Stimulated activated CD8-positive, alpha-beta memory T cell treated with anti-CD3 and anti-CD28 coated beads, Interleukin-12 subunit alpha, Interleukin-12 subunit beta, amount 100 ng/mL, for 1 hour (primary cell): ENCODE data around the gene ACVR1B.

Experiments used
- DNase-seq: peaks from one replicate; pipeline ENCODE4 v3.0.0-alpha.2; 2020; ENCODE audit warnings: low read depth

ACVR1B gene

DNA sequence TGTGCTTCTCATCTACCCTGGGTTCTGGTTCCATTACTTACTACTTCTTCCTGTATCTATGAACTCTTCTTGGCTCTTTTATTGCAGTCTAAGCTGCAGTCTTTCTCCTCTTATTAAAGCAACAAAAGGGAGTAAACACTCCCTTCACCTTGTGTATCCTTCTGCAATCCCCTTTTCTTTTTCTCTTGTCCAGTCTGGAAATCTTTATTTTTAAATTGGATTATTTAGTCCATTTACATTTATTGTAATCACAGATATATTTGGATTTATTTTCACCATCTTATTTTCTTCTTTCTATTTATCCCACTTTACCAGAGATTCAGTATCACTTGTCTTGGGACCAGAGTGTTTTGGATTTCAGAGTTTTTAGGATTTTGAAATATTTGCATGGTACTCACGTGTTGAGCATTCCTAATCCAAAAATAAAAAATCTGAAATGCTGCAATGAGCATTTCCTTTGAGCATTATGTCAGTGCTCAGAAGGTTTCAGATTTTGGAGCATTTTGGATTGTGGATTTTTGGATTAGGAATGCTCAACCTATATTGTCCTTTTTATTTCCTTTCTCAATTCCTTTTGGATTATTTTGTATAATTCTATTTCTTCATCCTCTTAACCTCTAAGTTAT lies 6.8 kb upstream of the ACVR1B start:
- no peak for DNase-seq

DNA sequence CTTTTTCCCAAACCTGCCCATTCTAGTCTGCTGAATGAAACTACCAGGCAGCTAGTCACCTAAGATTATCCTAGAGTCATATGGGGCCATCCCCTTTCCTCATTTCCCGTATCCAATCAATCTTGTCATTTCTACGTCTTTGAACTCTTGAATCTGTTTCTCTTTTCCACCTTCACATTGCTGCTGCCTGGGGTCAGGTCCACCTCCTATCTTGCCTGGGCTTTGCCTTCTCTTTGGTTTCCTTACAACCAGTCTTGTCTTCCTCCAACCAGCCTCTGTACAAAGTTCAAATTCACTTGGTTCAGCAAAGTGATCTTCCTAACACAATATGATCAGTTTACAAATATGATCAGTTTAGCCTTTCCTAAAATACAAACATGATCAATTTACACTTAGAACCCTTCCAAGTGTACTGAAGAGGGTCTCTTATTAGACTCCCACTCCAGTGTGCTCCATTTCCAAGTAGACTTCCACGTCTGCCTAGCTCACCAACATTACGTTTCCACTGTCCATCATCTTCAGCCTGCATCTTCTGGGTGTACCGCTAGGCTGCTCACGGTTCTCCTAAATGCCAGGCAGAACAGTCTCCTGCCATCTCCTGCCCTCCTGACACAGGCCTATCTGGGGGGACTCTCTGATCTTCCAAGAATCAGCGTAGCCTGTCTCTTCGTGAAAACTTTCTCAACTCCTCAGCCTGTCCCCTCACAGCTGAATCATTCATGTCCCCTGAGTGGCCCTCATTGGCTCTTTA lies 4.1 kb upstream of the ACVR1B start:
- no peak for DNase-seq

DNA sequence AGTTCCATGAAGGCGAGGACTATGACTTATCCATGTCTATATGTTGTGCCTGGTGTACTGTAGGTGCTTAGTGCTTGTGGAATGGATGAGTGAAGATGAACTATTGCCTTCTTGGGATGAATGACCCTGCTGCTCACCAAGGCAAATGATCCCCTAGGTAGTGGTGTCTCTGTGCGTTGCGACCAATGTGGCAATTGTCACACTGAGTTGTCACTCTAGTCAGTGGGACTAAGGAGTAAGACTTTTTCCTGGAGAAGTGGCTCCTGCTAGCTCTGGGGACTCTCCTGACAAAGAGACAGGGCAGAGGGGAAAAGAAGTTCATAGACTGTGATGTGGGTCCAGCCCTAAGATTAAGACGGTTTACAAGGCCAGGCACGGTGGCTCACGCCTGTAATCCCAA lies 3.4 kb upstream of the ACVR1B start:
- no peak for DNase-seq

DNA sequence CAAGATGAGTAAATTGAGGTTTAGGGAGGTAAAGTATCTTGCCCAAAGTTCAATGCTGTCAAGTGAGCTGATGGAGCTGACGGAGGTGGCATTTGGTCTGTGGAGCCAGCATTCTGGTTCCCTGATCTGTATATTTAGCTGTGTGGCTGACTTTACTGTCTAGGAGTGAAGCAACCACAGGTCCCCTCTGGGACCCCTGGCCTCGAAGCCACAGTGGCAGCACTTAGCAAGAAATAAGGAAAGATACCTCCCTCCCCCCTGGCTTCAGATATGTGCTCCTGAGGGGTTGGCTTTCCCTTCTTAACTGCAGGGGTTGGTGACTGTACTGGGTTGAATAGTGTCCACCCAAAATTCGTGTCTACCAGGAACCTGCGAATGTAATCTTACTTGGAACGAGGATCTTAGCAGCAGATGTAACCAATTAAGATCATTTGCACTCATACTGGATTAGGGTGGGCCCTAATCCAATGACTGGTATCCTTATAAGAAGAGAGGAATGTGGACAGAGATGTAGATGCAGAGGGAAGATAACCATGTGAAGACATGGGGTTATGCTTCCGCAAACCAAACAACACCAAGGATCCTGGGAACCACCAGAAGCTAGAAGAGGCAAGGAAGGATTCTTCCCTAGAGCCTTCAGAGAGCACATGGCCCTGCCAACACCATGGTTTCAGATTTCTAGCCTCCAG lies 2.0 kb upstream of the ACVR1B start:
- no peak for DNase-seq

DNA sequence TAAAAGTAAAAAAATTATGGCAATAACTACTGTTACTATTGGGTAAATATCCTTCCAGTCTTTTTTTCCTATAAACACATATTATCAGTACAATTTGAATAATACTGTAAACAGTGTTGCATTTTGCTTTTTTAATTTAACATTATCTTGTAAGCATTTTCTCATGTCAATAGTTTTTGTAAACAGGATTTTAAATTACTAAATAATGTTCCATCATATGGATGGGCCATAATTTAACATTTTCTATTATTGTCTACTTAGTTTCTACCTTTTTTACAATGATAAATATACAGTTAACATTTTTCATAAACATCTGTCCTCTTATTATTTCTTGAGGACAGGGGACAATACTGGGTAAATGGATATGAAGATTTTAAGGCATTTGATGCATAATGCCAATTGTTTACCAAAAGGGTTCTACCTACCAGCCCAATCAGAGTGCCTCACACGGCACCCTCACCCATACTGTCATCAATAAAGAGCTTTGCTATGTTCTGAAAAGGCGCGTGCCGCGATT lies 759 bp upstream of the ACVR1B start:
- DNase-seq = no peak

DNA sequence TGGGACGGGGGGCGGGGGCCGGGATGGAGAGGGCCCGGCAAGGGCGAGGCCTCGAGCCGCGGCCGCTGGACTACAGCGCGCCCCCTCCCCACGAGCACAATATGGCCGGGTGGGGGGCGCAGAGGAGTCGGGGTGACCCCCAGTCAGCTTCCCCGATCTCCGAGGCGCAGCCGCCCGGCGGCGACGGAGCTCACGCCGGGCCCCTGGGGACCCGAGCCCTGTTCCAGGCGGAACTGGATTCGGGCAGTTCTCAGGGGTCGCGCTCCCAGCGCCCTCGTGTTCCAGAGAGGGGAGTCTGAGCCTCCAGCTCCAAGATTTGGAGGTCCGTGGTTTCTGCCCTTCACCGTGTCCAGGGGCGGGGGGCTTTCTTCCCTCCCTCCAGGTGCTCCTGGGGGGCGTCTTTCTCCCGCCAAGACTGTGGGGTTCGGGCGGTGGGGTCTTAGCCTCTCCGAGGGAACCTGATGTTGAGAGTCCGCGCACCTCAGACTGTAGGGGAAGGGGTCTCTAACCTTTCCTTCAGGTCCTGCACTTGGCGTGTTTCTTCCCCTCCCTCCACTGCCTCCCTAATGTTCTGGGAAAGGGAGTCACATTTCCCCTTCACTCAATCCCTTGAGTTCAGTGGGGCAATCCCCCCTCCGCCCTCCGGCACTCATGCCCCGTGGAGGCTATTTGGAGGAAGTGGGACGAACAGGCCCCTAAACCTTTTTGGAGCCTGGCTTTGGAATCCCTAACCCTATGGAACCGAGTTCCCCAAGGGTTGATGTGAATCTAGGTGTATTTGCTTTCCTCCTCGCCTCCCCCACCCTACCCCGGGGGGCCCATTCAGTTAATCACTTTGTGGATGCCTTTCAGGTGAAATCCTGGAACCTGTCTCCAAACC lies 584 bp downstream of the ACVR1B start:
- no peak for DNase-seq

DNA sequence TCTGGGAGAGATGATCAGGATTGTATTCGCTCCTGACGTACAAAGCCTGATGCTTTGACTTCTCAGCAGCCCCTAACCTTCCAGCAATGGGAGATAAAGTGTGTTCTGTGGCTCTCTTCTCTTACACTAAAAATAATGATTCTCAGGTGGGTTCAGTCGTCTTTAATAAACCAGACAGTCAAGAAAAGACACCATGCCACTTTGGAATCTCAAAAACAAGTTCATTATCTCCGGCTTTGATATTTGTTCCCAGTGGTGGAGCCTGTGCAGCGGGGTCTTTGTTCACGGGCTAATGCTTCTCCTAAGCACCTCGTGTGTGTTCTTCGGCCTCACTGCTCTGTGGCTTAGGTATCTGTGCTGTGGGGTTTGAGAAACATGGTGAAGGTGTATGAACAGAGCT lies 1.6 kb downstream of the ACVR1B start:
- DNase-seq = no peak

DNA sequence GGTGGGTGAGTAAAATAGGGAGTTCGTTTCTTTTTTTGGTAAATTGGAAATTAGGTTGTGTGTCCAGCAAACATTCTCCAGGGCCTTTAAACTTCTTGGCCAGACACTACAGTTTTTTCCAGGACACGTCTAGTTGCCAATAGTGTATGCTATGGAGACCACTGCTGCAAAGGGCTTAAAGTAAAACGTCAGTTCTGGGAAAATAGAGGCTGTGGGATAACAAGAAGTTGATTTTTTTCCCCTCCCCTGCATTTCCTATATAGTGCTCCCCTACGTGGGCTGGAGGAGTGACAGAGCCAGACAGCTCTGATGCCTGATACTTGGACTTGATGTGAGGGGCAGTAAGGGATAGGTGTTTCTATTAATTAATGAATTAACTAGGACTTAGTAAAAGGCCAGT lies 2.4 kb downstream of the ACVR1B start:
- no peak for DNase-seq

DNA sequence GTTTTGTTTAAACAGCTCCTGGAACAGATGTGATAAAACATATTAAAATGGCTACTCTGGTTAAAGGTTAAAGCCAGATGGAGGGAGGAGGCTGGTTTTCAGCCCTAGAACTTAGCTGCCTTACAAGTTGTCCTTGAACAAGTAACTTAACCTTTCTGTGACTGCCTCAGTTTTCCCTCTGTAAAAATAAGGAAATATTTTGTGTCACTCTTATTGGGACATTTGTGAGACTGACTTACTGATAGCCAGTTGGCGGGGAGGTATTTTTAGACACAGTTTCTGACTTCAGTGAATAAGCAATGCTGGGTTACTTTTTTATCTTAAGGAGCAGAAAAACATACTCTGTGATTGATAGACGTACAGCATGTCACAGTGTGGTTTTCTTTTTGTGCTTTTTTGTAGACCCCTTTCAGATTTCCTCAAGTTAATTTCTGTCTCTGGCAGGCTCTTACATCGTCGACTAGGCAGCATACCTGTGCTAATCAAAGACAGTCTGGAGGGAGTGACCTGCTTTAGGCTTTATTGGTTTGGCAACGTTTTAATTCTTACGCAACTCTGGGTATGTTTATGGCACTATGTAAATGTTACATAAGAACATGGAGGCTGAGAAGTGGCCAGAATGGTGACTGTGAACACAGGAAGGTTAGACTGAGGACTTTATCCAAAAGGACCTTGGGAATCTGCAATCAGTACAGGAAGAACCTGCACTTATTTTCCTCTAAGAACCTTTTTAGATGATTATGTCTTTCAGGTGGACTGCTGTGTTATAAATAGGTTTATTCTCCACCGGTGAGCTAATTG lies 3.3 kb downstream of the ACVR1B start:
- DNase-seq = no peak

DNA sequence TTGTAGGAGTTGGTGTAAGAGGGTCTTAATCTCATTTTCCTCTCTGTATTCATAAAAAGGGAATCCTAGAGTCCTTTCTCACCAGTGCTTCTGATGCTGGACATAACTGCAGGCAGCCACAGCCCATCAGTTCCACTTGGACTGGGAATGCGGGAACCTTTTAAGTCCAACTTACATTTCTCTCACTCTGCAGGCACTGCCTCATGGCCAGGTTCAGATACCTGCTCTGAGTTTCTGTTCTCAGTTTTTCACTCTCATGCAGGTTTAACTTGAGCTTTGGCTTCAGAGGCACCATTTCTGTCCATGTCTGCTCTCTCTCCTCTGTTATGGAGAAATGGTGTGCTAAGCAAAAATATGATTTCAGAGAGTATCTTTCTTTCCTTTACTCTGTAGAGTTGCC lies 4.2 kb downstream of the ACVR1B start:
- DNase-seq = no peak

DNA sequence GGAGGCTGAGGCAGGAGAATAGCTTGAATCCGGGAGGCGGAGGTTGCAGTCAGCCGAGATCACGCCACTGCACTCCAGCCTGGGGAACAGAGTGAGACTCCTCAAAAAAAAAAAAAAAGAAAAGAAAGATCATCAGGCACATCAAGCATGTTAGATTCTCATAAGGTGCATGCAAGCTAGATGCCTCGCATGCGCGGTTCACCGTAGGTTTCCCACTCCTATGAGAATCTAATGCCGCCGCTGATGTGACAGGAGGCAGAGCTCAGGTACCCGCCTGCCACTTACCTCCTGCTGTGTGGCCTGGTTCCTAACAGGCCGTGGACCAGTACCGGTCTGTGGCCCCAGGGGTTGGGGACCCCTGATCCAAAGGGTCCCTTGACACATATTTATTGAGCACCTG lies 7.0 kb downstream of the ACVR1B start:
- DNase-seq = no peak

DNA sequence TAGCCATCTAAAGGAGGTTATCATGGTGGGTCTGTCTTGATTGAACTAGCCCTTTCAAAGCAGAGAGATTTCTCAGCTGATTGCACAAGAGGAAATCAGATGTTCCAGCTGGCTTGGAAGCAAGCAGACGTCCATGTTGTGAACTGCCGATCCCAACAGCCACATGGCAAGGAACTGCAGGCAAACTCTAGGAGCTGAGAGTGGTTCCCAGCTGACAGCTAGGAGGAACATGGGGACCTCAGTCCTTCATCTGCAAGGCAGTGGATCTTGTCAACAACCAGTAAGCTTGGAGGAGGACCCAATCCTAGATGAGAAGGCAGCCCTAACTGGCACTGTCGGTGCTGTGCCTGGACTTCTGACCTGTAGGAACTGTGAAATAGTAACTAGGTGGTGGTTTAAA lies 7.7 kb downstream of the ACVR1B start:
- DNase-seq = no peak

DNA sequence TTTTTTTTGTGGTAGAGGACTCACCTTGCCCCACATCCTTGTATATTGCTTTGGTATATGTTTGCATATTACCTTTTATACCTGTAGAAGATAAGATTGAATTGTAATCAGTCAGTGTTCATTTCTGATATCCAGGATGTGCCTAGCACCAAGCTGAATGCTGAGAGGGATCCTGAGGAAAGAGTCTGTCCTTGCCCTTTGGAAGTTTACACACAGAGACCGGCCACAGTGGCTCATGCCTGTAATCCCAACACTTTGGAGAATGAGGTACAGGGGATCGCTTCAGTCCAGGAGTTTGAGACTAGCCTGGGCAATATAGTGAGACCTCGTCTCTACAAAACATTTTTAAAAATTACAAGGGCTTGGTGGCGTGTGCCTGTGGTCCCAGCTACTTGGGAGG lies 8.4 kb downstream of the ACVR1B start:
- DNase-seq = no peak

DNA sequence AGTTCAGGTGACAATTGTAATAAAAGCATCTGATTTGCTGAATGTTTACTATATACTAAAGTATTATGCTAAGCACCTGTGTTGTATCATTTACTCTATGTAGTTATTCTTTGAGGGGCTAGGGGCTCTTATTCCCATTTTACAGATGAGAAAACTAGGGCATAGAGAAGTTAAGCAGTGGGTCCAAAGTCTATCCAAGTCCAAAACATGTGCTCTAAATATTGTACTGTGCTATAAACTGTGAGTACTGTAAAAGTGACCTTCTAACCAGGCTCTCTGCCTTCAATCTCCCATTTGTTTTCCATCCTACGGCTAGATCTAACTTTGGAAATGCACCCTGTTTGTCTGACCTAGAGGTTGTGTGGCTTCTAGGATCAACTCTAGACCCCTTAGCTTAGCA lies 9.0 kb downstream of the ACVR1B start:
- DNase-seq = no peak

DNA sequence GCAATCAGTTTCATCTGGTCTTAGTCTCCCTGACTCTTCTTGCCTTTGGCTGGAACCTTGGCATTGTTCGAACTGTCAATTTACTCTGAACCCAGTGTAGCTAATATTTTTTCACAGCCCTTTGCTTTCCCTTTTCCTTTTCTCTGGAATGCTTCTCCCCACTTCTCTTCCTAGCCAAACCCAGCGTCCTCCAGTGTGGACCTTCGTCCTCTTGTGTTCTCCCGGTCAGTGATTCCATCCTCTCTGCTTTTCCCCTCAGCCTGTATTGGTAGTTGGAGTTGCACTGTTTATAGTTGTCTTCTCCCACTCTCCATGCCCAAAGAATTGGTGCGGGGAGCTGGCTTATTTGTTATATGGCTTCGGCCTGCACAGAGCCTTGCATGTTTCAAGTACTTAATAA lies 9.4 kb downstream of the ACVR1B start:
- no peak for DNase-seq

DNA sequence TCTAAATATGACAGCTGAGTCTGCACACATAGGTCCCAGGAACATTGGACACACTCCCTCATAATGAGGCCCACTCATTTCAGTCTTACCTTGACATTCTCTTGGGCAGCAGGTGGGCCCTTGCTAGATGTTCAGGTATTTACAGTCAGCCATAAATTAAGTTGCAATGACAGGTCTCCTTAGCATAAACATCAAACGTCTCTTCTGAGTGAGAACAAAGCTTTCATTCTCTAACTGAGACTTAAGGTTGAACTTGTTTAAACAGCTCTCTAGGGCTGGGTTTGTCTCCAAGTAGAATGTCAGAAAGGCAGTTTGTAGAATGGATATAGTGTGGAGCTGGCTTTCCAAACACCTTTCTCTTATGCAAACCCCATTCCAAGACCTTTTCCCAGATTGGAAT lies 10.3 kb downstream of the ACVR1B start:
- no peak for DNase-seq

DNA sequence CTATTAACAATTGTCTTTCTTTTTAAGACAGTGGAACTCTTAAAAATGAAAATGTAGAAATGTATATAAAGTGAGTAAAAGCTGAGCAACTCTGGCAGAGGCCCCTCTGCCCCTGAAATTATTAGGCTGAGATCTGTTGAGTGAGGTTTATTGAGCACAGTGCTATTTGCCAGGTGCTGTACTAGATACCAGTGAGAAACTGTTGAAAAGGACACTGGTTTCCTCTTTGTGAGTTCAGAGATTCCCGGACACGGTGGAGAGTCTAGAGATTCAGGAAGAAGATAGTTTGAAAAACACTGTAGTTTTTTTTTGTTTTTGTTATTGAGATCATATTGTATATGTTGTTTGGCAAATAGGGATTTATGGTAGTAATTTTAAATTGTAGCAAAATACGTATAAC lies 11.2 kb downstream of the ACVR1B start:
- no peak for DNase-seq

DNA sequence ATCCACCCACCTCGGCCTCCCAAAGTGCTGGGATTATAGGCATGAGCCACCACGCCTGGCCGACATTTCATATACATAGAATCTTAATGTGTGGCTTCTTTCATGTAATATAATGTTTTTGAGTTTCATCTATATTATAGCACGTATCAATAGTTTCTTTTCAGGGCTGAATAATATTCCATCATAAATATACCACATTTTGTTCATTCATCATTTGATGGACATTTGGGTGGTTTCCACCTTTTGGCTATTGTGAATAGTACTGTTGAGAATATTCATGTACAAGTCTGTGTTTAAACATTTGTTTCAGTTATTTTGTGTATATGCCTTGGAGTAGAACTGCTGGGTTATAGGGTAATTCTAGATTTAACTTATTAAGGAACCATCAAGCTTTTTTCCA lies 12.0 kb downstream of the ACVR1B start:
- DNase-seq = no peak

DNA sequence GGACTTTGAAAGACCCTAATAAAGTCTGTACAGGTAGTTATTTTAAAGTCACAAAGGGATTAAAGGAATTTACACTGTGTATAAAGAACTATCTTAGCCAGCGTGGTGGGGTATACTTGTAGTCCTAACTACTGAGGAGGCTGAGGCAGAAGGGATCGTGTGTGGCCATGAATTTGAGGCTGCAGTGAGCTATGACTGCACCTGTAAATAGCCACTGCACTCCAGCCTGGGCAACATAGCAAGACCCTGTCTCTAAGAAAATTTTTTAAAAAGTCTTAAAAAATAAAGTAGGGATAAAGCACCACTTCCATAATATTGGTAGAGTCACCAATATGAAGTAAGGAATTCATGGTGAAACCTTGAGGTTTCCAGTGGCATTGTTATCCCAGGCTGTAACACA lies 18.1 kb downstream of the ACVR1B start:
- DNase-seq = no peak

DNA sequence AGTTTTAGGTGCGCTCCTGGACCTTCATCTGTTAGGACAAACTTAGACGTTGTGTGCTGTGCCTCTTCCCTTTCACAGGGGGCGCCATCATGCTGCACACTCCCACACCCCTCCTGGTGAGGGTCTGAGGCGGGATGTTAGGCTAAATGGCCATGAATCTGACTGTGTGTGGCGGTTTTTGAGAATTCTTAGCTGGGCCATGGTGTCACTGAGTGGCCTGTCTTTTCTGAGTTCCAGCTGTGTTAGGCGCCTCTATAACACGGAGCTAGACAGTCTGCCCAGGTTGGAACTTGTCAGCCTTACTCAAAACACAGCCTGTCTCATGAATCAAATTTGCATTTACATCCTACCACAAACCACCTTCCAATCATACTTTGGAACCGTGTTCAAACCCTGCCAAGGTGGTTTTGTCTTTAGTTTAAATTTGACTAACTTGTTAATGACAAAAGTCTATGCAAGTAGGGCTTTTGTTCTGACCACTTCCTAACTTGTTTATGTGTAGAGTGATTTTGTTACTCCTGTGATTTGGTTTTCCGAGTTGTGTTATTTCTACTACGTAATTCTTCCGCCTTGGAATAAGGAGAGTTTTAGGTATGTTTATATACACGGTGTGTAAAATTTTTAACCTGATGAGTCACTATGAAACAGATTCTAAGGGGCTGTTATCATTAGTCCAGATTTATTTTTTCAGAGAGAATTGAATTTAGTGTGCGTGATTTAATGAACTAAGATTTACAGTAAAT lies 19.6 kb downstream of the ACVR1B start:
- no peak for DNase-seq
